Endometrial microvascular endothelial cells (primary cell): ENCODE results near the gene EIF4E3. TPM values are rescaled to one million over a fixed set of nuclear protein-coding genes. Genes with fewer than 3 reads are reported as not detected.

Experiments used
- total RNA-seq: library from RNA; depleted of rRNA; stranded (reverse); fragments of >200 nt; gene quantifications from one replicate; pipeline ENCODE4 v1.2.3, GENCODE V29; 2015; ENCODE audit errors: inconsistent ontology term

The EIF4E3 gene
- total RNA-seq, 1 donor from 2014 or later, result 1.5 TPM

Other genes starting within 250 kb of the EIF4E3 start
- 37.2 TPM for gene FOXP1, start 141.7 kb downstream of the EIF4E3 start, total RNA-seq
- gene GPR27, start 28.5 kb upstream of the EIF4E3 start, total RNA-seq, result not detected
- gene PROK2, start 59.7 kb upstream of the EIF4E3 start, total RNA-seq, result not detected